ENCODE results near the gene SPATC1L. TPM values are rescaled to one million over a fixed set of nuclear protein-coding genes. Genes with fewer than 3 reads are reported as not detected.
A peak's percentile ranks its signal among the peaks of the same experiment; 100 is the strongest.

The SPATC1L gene
- polyA plus RNA-seq, 2 of the 4 experiments (the other 2 are of a cell fraction) = 0.14 TPM; not detected in 1

DNA sequence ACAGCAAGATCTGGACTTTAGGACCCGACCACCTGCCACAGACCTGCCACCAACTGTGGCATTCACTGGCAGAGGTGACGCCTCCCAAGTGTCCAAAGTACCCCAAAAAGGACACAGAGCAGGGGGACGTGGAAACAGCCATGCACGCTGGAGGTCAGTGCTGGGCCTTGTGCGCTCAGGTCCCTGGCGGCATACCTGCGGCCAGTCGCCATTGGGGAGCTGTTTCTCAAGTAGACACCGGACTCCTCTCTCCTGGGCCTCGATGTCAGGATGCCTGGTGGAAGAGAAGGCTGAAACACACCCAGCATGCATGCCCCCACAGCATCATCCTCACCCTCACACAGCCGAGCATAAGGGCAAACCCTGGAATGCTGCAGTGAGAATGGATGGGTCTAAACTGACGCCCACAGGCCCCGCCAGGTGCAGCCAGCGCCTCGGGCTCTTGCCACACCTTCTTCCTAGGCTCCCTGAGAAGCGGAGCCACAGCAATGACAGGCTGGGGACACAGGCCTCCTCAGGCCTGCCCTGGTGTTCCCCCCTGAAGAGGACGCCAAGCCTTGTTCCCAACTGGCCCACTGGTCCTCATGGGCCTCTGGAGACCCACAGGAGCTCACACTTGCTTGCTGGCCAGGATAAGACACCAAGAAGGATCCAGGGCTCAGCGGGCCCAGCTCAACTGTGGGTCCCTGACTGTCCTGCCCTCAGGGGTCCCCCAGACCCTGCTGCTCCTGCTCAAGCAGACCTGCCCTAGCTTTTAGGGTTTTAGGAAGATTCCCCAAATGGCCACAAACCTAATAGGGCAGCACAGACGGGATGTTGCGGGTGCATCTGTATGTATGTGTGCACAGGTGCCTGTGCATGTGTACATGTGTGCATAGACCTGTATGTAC, 7.7 kb upstream of the SPATC1L start:
- Histone ChIP-seq H3K4me2 (no peak overlapping the region), H3K4me3 (no peak overlapping the region), H3K4me1 (peaks cover 11% of the 10 kb centered on the region), H3K27ac (no peak overlapping the region), H3K9me3 (no peaks in the 10 kb centered on the region)
- DNase-seq (ENCODE audit: low read depth in 1 of 2, low spot score in 1 of 2) = no peak
- WGBS (ENCODE audit: missing lambda C conversion rate) = 90% methylated on average over 5 of the region's 20 CpGs
- POLR2A ChIA-PET = no interaction called here
- CTCF ChIA-PET = interaction anchor here (1.0 to 1.9 kb wide), 3 partner anchors 15 to 48 kb away, joined by 3 to 6 read pairs (median 3); no protein-coding TSS in a partner anchor
- no peak for ATAC-seq
- no peak for TF ChIP-seq MYC (IDR thresholded peaks at IDR 0.05; ENCODE audit: borderline replicate concordance, low read length)
- no peak for TF ChIP-seq KDM5A (IDR thresholded peaks at IDR 0.05)
- TF ChIP-seq, protein P1, sequence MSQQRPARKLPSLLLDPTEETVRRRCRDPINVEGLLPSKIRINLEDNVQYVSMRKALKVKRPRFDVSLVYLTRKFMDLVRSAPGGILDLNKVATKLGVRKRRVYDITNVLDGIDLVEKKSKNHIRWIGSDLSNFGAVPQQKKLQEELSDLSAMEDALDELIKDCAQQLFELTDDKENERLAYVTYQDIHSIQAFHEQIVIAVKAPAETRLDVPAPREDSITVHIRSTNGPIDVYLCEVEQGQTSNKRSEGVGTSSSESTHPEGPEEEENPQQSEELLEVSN (IDR thresholded peaks at IDR 0.05; ENCODE audit: borderline replicate concordance, low read depth) = no peak
- no peak for TF ChIP-seq ZFP36 (IDR thresholded peaks at IDR 0.05; ENCODE audit: borderline replicate concordance, partially characterized antibody)
- TF ChIP-seq RAD21 (conservative IDR thresholded peaks at IDR 0.05 in 1 of 2, IDR thresholded peaks at IDR 0.05 in 1 of 2) = no peak
- TF ChIP-seq HOXB13 (CRISPR knock-in tag; IDR thresholded peaks at IDR 0.05; ENCODE audit: low read depth) = no peak
- no peak for TF ChIP-seq POLR2AphosphoS2 (conservative IDR thresholded peaks at IDR 0.05; ENCODE audit: low read length)
- no peak for TF ChIP-seq CBX8 (IDR thresholded peaks at IDR 0.05)
- no peak for TF ChIP-seq JUNB (IDR thresholded peaks at IDR 0.05)
- TF ChIP-seq HEYL (CRISPR knock-in tag; IDR thresholded peaks at IDR 0.05) = no peak
- no peak for TF ChIP-seq SMC3 (IDR thresholded peaks at IDR 0.05)
- no peak for TF ChIP-seq MAZ (IDR thresholded peaks at IDR 0.05; ENCODE audit: borderline replicate concordance, low read depth, low read length)
- no peak for TF ChIP-seq ZSCAN20 (CRISPR knock-in tag; IDR thresholded peaks at IDR 0.05)
- TF ChIP-seq MAFK (IDR thresholded peaks at IDR 0.05; ENCODE audit: partially characterized antibody) = no peak
- no peak for TF ChIP-seq HDAC2 (IDR thresholded peaks at IDR 0.05)
- no peak for TF ChIP-seq GATA3 (IDR thresholded peaks at IDR 0.05; ENCODE audit: borderline replicate concordance)
- FAIRE-seq = no peak

DNA sequence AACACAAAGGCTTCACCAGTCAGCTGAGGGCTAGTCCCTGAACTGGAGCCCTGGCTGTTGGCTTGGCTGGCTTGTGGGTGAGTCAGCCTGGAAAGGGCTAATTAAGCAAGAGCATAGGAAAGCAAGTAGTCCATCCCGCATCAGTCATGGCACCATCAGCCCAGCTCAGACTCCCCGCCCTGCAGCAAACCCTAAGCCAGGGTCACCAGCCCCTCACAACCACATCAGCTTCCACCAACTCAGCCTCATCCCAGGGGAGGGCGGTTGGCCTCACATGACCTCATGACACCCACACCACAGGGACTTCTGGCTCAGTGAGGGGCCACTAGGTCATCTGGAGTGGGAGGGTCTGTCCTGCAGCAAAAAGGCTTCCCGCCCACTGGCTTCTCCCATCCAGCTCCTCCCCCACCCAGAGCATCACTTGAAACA, 7.0 kb upstream of the SPATC1L start:
- ChIA-PET CTCF (interaction anchor here (1.0 to 1.9 kb wide), 3 partner anchors 16 to 48 kb away, joined by 3 to 6 read pairs (median 3); no protein-coding TSS in a partner anchor), POLR2A (no interaction called here)
- ATAC-seq (peak in 1 of 2 experiments; percentile 50; a peak in 3 of 6 replicates), FAIRE-seq (no peak), DNase-seq (ENCODE audit: low read depth in 1 of 2, low spot score in 1 of 2) (no peak)
- Histone ChIP-seq H3K4me1 (peaks cover 11% of the 10 kb centered on the region), H3K9me3 (no peaks in the 10 kb centered on the region), H3K27ac (no peak overlapping the region), H3K4me3 (no peak overlapping the region), H3K4me2 (no peak overlapping the region)
- TF ChIP-seq HEYL (CRISPR knock-in tag; IDR thresholded peaks at IDR 0.05) (no peak), NR3C1 (IDR thresholded peaks at IDR 0.05) (no peak), SREBF2 (IDR thresholded peaks at IDR 0.05) (no peak), TP53 (CRISPR knock-in tag; IDR thresholded peaks at IDR 0.05) (no peak), PHF8 (IDR thresholded peaks at IDR 0.05; ENCODE audit: borderline replicate concordance, low read depth) (no peak), JUN (IDR thresholded peaks at IDR 0.05) (no peak)
- TF ChIP-seq, protein P2, sequence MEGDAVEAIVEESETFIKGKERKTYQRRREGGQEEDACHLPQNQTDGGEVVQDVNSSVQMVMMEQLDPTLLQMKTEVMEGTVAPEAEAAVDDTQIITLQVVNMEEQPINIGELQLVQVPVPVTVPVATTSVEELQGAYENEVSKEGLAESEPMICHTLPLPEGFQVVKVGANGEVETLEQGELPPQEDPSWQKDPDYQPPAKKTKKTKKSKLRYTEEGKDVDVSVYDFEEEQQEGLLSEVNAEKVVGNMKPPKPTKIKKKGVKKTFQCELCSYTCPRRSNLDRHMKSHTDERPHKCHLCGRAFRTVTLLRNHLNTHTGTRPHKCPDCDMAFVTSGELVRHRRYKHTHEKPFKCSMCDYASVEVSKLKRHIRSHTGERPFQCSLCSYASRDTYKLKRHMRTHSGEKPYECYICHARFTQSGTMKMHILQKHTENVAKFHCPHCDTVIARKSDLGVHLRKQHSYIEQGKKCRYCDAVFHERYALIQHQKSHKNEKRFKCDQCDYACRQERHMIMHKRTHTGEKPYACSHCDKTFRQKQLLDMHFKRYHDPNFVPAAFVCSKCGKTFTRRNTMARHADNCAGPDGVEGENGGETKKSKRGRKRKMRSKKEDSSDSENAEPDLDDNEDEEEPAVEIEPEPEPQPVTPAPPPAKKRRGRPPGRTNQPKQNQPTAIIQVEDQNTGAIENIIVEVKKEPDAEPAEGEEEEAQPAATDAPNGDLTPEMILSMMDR (IDR thresholded peaks at IDR 0.05) = no peak
- WGBS (ENCODE audit: missing lambda C conversion rate) = 75% methylated on average over 2 of the region's 4 CpGs
